SHP77 treated with DMSO at 0.1 percent for 48 hours (cell line): ENCODE data around the gene CFAP77.

Source experiments
- DNase-seq: peaks from one replicate; lab custom pipeline; 2025; lab: John Stamatoyannopoulos, UW

Gene CFAP77

DNA sequence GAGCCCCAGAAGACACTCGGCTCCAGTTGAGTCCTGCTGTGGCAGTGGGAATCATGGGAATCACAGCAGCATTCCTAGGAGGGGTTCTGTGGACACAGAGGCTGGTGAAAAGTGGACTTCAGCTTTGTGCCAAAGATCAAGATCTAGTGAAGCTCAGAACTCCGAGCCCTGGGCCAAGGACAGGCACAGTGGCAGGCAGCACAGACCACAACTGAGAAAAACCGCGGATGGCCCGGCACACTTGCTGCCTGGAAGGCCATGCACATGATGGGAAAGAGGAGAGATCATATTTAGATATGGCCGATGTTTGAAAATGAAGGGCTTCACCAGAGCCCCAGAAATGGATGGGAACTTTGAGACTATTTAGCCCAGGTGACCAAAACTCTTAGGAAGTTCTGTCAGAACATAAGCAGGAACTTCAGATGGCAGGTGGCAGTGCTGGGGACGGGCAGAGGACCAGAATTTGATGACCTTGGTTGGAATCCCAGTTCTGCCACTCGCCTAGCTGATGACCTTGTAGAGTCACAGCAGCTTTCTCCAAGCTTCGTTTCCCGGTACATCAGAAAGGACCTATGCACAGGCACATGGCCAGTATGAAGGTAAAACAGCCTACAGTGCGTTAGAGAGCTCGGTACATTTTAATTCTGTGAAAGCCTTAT is 190.4 kb downstream of the CFAP77 start:
- no peak for DNase-seq

- DNase-seq: no peak
Observed at GRCh38 chr9:132602207-132602606, 192.2 kb downstream of the CFAP77 start.

DNA sequence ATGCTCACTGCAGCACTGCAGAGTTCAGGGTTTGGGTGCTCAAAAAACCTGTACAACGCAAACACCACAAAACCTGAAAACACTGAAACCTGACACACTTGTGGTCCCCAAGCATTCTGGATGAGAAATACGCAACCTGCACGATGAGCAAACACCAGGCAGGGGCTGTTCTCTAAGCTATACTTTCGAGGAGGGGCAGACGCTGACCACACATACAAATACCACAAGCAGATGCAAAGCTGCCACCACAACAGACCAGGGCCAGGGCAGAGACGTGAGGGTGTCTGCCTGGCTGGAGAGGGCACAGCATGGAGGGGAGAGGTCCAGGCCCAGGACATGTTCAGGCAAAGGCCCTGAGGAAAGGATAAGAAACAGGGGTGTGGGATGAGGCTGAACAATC is 195.4 kb downstream of the CFAP77 start:
- DNase-seq: no peak

DNA sequence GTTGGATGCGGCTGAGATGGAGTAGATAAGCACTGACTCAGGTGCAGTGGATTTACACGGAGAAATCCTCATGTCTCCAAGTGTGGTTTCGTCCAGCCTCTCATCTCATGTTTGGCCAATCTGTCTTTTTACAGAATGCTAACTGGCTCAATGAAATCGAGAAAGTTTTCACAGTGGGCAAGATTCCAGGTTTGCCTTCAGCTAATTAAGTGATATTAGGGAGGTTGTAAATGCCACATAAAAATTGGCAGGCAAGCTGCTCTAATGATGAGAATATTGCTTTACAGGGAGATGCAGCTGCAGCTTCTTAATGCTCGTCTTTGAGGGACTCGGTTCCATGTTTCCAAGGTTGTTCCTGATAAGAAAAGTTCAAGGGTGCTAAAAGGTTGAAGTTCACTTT is 196.1 kb downstream of the CFAP77 start:
- no peak for DNase-seq

- no peak for DNase-seq
Observed at GRCh38 chr9:132609184-132609583, 199.2 kb downstream of the CFAP77 start.

DNA sequence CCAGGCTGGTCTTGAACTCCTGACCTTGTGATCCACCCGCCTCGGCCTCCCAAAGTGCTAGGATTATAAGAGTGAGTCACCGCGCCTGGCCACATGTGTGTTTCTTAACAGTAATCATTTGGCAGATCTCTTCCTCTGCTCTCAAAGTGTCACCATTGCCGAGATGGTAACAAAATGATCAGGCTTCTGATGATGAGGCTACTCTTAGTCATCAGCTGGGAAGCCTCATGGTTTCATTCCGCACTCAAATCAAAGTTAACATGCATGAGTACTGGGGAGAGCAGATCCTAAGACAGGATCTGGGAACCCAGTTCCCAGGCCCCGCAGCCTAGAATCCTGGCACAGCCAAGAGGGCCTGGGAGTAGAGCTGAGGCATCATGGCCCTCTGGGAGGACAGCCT is 199.8 kb downstream of the CFAP77 start:
- no peak for DNase-seq

GRCh38 chr9:132610661-132611060 is 200.7 kb downstream of the CFAP77 start:
- no peak for DNase-seq

GRCh38 chr9:132614324-132614723 is 204.3 kb downstream of the CFAP77 start:
- no peak for DNase-seq

- DNase-seq: no peak
Observed at GRCh38 chr9:132615774-132616173, 205.8 kb downstream of the CFAP77 start.

GRCh38 chr9:132616725-132617124 is 206.7 kb downstream of the CFAP77 start:
- DNase-seq: no peak

- no peak for DNase-seq
Observed at GRCh38 chr9:132622159-132622558, 212.1 kb downstream of the CFAP77 start.
